Measurements from ENCODE around the gene FBXL2. TPM values are rescaled to one million over a fixed set of nuclear protein-coding genes. Genes with fewer than 3 reads are reported as not detected.
"Not testable (repeated sequence)": the region's sequence is repeated elsewhere in the genome, so short reads cannot be mapped to it uniquely, and the experiment has no call there.

FBXL2 gene
- total RNA-seq, 2 donors from 2014 or later, result 0.46 to 1.6 TPM

- intact Hi-C loops (cut with DNase I, micrococcal nuclease), result loop anchor here (5.0 kb wide), 1 partner anchor 241 kb away; no protein-coding TSS in a partner anchor
- DNase-seq (no peak), ATAC-seq (no peak)
These were observed 95.8 kb downstream of the FBXL2 start for GRCh38 chr3:33373082-33373437.

GRCh38 chr3:33377489-33377888 is 100.2 kb downstream of the FBXL2 start:
- DNase-seq (no peak), ATAC-seq (peak; percentile 4)
- intact Hi-C loops (cut with DNase I, micrococcal nuclease), result no loop called here

- DNase-seq (no peak), ATAC-seq (peak; percentile 12)
- intact Hi-C loops (cut with DNase I, micrococcal nuclease), result no loop called here
These were observed 100.7 kb downstream of the FBXL2 start for GRCh38 chr3:33377931-33378330.

GRCh38 chr3:33380653-33381052 is 103.4 kb downstream of the FBXL2 start:
- intact Hi-C loops (cut with DNase I, micrococcal nuclease), result no loop called here
- ATAC-seq (no peak), DNase-seq (no peak)

GRCh38 chr3:33383951-33384350 is 106.7 kb downstream of the FBXL2 start:
- intact Hi-C loops (cut with DNase I, micrococcal nuclease), result no loop called here
- ATAC-seq, result no peak
- no peak for DNase-seq

GRCh38 chr3:33385423-33385822 is 108.2 kb downstream of the FBXL2 start:
- intact Hi-C loops (cut with DNase I, micrococcal nuclease), result no loop called here
- ATAC-seq (no peak), DNase-seq (no peak)

- ATAC-seq (no peak), DNase-seq (no peak)
- intact Hi-C loops (cut with DNase I, micrococcal nuclease), result no loop called here
These were observed 109.4 kb downstream of the FBXL2 start for GRCh38 chr3:33386631-33387030.

- ATAC-seq (no peak), DNase-seq (no peak)
- intact Hi-C loops (cut with DNase I, micrococcal nuclease), result no loop called here
These were observed 111.3 kb downstream of the FBXL2 start for GRCh38 chr3:33388374-33389100.

DNA sequence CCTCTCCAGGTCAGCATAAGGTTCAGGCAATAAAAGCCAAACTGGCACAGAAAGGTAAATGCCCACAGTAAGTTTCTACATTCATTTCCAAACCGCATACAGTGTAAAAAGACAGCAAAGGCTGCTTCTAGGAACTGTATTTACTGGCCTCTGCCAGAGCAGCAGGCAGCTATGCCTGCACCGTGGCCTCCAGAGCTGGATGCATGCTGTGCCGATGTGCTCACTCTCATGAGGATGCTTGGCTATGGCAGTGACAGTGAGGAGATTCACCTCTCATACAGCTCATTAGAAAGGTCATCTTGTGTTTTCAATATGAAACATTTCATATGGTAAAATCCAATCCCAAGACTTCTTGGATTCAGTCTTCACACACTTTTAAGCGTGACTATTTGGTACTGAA is 112.7 kb downstream of the FBXL2 start:
- intact Hi-C loops (cut with DNase I, micrococcal nuclease), result no loop called here
- ATAC-seq (no peak), DNase-seq (no peak)

DNA sequence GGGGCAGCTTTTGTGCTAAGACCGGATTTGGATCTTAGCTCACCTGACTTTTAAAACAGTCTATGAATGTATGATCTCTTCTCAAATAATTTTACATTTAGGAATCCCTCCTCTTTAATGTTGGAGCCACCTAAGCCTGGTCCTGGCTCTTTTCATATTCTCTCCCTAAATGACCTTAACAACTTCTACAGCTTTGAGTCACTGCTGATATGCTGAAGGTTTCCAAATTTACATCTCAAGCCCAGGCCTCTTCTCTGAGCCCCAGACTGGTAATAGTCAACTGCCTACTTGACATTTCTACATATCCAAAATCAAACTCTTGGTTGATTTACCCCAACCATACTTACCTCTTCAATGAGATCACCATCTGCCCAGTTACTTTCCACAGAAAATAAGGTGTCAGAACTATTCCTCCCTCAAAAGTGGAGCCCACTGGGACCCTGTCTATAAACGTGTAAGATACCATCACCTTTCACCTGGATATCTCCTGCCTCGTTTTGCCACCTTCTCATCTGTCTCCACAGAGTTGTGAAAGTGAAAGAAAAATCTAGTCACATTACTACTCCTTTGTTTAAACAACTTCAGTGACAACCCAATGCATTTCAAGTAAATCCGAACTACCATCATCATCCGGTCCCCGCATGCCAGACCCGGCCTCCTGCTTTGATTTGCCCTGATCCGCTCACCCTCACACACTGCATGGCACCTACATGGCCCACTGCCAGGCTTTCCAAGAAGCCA is 114.2 kb downstream of the FBXL2 start:
- no peak for DNase-seq
- intact Hi-C loops (cut with DNase I, micrococcal nuclease), result no loop called here
- ATAC-seq, result peak; percentile 17

DNA sequence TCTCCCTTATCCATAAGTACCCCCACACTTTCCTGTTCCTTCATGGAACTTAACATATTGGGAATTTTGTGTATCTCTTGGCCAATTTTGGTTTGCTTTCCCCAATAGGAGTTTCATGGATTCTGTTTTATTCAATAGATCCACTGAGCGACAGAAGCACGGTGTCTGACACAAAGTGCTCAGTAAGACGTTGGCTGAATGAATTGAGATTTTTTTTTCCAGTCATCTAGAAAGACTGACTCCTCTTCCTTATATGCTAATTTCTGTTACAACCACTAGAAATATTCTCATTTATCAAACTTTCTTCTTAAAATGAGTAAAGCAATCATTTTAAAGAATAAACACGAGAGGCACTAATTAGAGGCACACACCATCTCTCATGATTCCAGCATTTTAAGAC is 114.9 kb downstream of the FBXL2 start:
- DNase-seq (no peak), ATAC-seq (no peak)
- intact Hi-C loops (cut with DNase I, micrococcal nuclease), result no loop called here

DNA sequence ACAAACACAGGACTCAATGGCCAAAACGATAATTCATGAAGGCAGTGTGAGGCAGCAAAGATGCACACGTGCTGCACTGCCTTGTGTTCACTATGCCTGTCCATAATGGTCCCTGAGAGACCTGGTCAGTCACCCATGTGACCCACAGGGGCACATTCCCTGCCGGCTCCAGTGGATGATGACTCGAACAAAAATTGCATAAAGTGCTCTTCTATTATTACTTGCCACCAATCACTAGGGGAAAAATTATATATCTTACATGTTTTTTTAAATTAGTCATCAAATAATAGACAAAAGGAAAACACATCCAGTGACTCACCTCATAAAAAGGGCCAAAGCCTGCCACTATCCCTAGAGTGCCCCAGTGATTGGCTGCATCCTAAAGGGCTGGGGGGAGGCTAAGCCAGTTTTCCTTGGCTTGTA is 115.5 kb downstream of the FBXL2 start:
- DNase-seq, result no peak
- intact Hi-C loops (cut with DNase I, micrococcal nuclease), result no loop called here
- ATAC-seq, result no peak

DNA sequence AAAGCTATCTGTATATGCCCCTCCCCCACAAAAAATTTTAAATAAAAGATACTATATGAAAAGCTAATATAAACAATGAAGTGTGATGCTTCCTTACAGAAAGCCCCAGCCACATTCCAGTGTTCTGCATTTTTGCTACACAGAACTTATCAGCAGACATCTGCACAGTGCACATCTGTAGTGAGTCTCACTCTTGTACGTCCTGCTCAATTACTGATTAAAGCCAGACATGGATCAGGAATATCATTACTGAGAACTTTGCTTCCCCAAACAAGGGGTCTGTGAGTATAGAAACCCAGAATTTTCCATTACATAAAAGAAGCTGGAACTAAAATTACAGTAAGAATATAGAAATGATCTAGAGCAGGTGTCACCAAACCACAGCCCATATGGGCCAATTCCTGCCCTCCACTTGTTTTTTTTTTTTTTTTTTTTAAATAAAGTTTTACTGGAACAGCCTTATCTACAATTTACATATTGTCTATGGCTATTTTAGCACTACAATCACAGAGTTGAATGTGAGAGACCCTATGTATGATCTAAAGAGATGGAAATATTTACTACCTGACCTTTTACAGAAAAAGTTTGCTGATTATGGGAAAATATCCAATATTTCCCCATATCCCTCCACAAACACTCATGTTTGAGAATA is 117.3 kb downstream of the FBXL2 start:
- intact Hi-C loops (cut with DNase I, micrococcal nuclease), result no loop called here
- DNase-seq, result no peak
- ATAC-seq, result no peak

- DNase-seq, result no peak
- no peak for ATAC-seq
- intact Hi-C loops (cut with DNase I, micrococcal nuclease), result no loop called here
These were observed 118.7 kb downstream of the FBXL2 start for GRCh38 chr3:33395900-33396299.

- ATAC-seq, result no peak
- no peak for DNase-seq
- intact Hi-C loops (cut with DNase I, micrococcal nuclease), result no loop called here
These were observed 121.2 kb downstream of the FBXL2 start for GRCh38 chr3:33398410-33398809.

DNA sequence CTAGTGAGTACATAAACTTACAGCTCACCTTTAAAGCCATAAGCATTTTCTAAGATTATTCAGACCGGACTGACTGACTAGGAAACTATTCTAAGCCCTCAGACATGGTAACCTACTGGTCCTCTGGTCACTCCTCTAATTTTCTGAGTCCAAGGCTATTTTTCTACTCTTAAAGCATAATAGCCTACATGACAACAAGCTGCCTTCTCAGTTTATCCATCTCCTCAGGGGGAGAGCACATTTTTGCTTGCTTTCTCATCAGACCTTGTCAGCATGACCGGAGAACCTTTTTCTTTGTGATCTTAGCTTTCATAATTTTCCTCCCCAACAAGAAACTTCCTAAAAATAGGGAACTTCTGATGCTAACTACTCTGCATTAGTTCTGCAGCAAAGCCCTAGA is 124.5 kb downstream of the FBXL2 start:
- no peak for DNase-seq
- intact Hi-C loops (cut with DNase I, micrococcal nuclease), result no loop called here

DNA sequence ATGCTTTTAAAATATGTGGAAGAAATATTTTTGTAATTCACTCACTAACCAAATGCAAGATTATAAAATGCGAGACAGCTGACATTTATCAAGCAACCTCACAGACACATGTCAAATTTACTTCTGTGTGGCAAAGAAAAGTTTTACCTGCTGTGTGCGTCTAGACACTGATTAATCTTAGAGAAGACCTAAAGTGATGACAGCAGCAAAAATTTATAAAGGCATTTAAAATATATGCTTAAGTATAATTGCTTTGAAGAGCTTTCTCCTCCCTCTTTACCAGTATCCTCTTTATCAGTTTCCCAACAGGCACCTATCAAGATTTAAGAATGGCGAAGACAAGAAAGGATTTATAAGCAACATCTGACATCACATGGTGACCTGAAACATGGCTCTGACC is 125.7 kb downstream of the FBXL2 start:
- DNase-seq (no peak), ATAC-seq (no peak)
- intact Hi-C loops (cut with DNase I, micrococcal nuclease), result no loop called here

More for the DNA sequence above, 124.5 kb downstream of the FBXL2 start:
- ATAC-seq, result no peak

DNA sequence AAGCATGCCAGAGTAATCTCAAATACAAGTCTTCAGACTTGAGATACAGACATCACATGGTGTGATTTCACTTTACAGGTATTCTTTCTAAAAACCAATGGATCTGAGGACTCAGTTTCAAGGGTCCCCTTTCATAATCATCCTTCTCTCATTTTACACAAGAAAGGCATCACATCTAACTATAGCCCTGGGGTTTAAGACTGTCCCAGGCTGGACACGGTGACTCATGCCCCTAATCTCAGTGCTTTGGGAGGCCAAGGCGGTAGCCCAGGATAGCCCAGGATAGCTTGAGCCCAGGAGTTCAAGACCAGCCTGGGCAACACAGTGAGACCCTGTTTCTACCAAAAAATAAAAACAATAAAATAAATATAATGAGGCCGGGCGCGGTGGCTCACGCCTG is 126.5 kb downstream of the FBXL2 start:
- ATAC-seq, result no peak
- intact Hi-C loops (cut with DNase I, micrococcal nuclease), result no loop called here
- no peak for DNase-seq

DNA sequence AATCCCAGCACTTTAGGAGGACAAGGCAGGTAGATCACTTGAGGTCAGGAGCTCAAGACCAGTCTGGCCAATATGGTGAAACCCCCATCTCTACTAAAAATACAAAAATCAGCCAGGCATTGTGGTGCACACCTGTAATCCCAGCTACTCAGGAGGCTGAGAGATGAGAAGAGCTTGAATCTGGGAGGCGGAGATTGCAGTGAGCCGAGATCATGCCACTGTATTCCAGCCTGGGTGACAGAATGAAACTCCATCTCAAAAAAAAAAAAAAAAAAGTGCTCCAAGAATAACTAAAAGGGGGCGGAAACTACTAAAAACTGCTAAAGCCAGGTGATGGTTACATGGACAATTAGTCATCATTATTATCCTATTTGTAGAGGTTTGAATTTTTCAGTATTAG is 133.6 kb downstream of the FBXL2 start:
- DNase-seq; ATAC-seq; intact Hi-C loops (cut with DNase I, micrococcal nuclease): not testable (repeated sequence)

DNA sequence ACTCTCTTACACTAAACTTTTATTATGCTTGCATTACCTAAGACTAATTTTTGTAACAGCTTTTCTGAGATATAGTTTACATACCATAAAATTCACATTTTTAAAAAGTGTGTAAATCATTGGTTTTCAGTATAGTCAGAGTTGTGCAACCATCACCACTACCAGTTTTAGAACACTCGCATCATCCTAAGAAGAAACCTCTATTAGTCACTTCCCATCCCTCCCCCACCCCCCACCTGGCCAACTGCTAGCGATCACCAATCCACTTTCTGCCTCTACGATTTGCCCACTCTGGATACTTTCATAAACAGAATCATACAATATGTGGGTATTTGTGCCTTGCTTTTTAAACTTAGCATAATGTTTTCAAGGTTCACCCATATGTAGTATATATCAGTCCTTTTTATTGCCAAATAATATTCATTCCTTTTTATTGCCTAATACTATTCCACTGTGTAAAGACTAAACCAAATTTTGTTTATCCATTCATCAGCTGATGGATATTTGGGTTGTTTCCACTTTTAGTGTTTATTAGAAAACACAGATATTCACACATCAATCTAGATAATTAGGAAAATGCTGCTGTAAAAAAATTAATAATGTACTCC is 139.9 kb downstream of the FBXL2 start:
- intact Hi-C loops (cut with DNase I, micrococcal nuclease), result no loop called here
- DNase-seq (no peak), ATAC-seq (no peak)
